Keratinocyte (primary cell): Measurements from ENCODE around the gene CEACAM21. TPM values are rescaled to one million over a fixed set of nuclear protein-coding genes. Genes with fewer than 3 reads are reported as not detected.
A peak's percentile ranks its signal among the peaks of the same experiment; 100 is the strongest.

Experiments used
- DNase-seq: peaks from one replicate; pipeline ENCODE4 v3.0.0-alpha.2; 2011; ENCODE audit warnings: low read depth, missing footprints, low spot score
- FAIRE-seq: peaks from 2 replicates; lab custom pipeline; 2011; peaks lifted over from hg19 to GRCh38; lab: Jason Lieb, UNC
- H2AFZ ChIP-seq: 2 replicates; pipeline ENCODE4 v1.6.0; 2012; ENCODE audit warnings: low read length, control low read depth, inconsistent platforms; ENCODE audit not compliant: control insufficient read depth
- H3K27ac ChIP-seq: 2 replicates; pipeline ENCODE4 v1.5.1; 2011; ENCODE audit warnings: low read length; ENCODE audit not compliant: control insufficient read depth, insufficient read depth
- H3K27me3 ChIP-seq: 3 replicates; pipeline ENCODE4 v1.6.0; 2011; ENCODE audit warnings: low read length; ENCODE audit not compliant: control insufficient read depth, insufficient read depth; ENCODE audit errors: extremely low read depth
- H3K36me3 ChIP-seq, 2 experiments: 2 replicates in 1 of 2; 3 replicates in 1 of 2; pipeline ENCODE4 v1.5.1; 2011; ENCODE audit warnings: low read length in 2 of 2, mild to moderate bottlenecking in 1 of 2; ENCODE audit not compliant: control insufficient read depth in 2 of 2, insufficient read depth in 2 of 2; ENCODE audit errors: extremely low read depth in 1 of 2
- H3K4me1 ChIP-seq: 3 replicates; pipeline ENCODE4 v1.5.1; 2011; ENCODE audit warnings: low read length; ENCODE audit not compliant: control insufficient read depth, insufficient read depth; ENCODE audit errors: extremely low read depth
- H3K4me2 ChIP-seq: 3 replicates; pipeline ENCODE4 v1.6.0; 2011; ENCODE audit warnings: low read depth, low read length; ENCODE audit not compliant: control insufficient read depth, insufficient read depth; ENCODE audit errors: extremely low read depth
- H3K4me3 ChIP-seq, 3 experiments: fragments of 200-600 bp in 1 of 3; sonication (generic) in 1 of 3; 2 replicates in 2 of 3; 3 replicates in 1 of 3; pipeline ENCODE4 v1.5.1; 2011 to 2016; ENCODE audit warnings: low read length in 3 of 3, mild to moderate bottlenecking in 3 of 3, control low read depth in 2 of 3, inconsistent platforms in 1 of 3, low read depth in 1 of 3, mixed read lengths in 1 of 3, mixed run types in 1 of 3, moderate library complexity in 1 of 3; ENCODE audit not compliant: control insufficient read depth in 2 of 3, insufficient read depth in 2 of 3; ENCODE audit errors: extremely low read depth in 1 of 3
- H3K79me2 ChIP-seq: 2 replicates; pipeline ENCODE4 v1.6.0; 2012; ENCODE audit warnings: low read length; ENCODE audit not compliant: control insufficient read depth, insufficient read depth
- H3K9ac ChIP-seq: 3 replicates; pipeline ENCODE4 v1.6.0; 2011; ENCODE audit warnings: low read length; ENCODE audit not compliant: control insufficient read depth, insufficient read depth; ENCODE audit errors: extremely low read depth
- H3K9me1 ChIP-seq: 3 replicates; pipeline ENCODE4 v1.6.0; 2011; ENCODE audit warnings: low read length; ENCODE audit not compliant: control insufficient read depth, insufficient read depth; ENCODE audit errors: extremely low read depth
- H3K9me3 ChIP-seq: 2 replicates; pipeline ENCODE4 v1.5.1; 2012; ENCODE audit warnings: low read depth, low read length; ENCODE audit not compliant: control insufficient read depth
- H4K20me1 ChIP-seq: 3 replicates; pipeline ENCODE4 v1.6.0; 2011; ENCODE audit warnings: low read length; ENCODE audit not compliant: control insufficient read depth, insufficient read depth; ENCODE audit errors: extremely low read depth
- CTCF ChIP-seq, 3 experiments: IDR thresholded peaks in 1 of 3; conservative IDR thresholded peaks in 1 of 3; optimal IDR thresholded peaks in 1 of 3; 2 replicates in 2 of 3; 3 replicates in 1 of 3; pipeline versions ENCODE3 to v1.5.1; 2011; ENCODE audit warnings: low read length in 3 of 3, mild to moderate bottlenecking in 3 of 3, moderate library complexity in 2 of 3, control low read depth in 1 of 3, inconsistent platforms in 1 of 3; ENCODE audit not compliant: insufficient read depth in 2 of 3; ENCODE audit errors: extremely low read depth in 1 of 3
- EZH2 ChIP-seq: IDR thresholded peaks from one replicate; pipeline ENCODE4 v1.6.1; 2012; ENCODE audit warnings: inconsistent platforms, mild to moderate bottlenecking, low read length, moderate library complexity
- dilution Hi-C: fragments of 300-500 bp; cut with MboI; formaldehyde crosslinking; loops from one replicate; pipeline ENCODE4 v1.7.0; 2020; ENCODE audit warnings: low sequenced_read_pairs; ENCODE audit not compliant: extremely low pct_ligation_motif_present
- polyA plus RNA-seq, 5 experiments: library from polyadenylated mRNA; depleted of rRNA in 3 of 5; stranded (reverse) in 3 of 5; stranded (forward) in 1 of 5; unstranded in 1 of 5; fragments of >200 nt; gene quantifications; 1 replicate in 1 of 5; 2 replicates in 3 of 5; 3 replicates in 1 of 5; pipeline versions ENCODE4 v1.2.1 to v1.2.3, GENCODE V29; 2011 to 2012; ENCODE audit warnings: missing spikeins in 2 of 5, low read depth in 1 of 5, low replicate concordance in 1 of 5

CEACAM21 gene
- polyA plus RNA-seq, 1 donor (not counting 4 experiments of a cell fraction or from before 2014, with no cell fraction given) = not detected

GRCh38 chr19:41540041-41540695 is 35.8 kb upstream of the CEACAM21 start:
- H3K27ac ChIP-seq = no peak overlapping the region
- no peaks in the 10 kb centered on the region for H3K4me1 ChIP-seq
- no peak overlapping the region for H3K4me3 ChIP-seq
- no peaks in the 10 kb centered on the region for H3K79me2 ChIP-seq
- no peaks in the 10 kb centered on the region for H3K9me1 ChIP-seq
- H3K9me3 ChIP-seq = no peaks in the 10 kb centered on the region
- no peak overlapping the region for H3K9ac ChIP-seq
- H3K4me2 ChIP-seq = no peak overlapping the region
- no peak for FAIRE-seq
- no peaks in the 10 kb centered on the region for H4K20me1 ChIP-seq
- no peaks in the 10 kb centered on the region for H3K36me3 ChIP-seq
- H3K27me3 ChIP-seq = no peaks in the 10 kb centered on the region
- no peak for DNase-seq
- dilution Hi-C loops = no loop called here
- no peak overlapping the region for H2AFZ ChIP-seq
- no peak for TF ChIP-seq CTCF (optimal IDR thresholded peaks at IDR 0.05 in 1 of 3, IDR thresholded peaks at IDR 0.05 in 1 of 3, conservative IDR thresholded peaks at IDR 0.05 in 1 of 3; ENCODE audit: extremely low read depth in 1 of 3, insufficient read depth in 2 of 3, low read length in 3 of 3)
- no peak for TF ChIP-seq EZH2

GRCh38 chr19:41541990-41542584 is 33.9 kb upstream of the CEACAM21 start:
- no peaks in the 10 kb centered on the region for H3K9me3 ChIP-seq
- no peaks in the 10 kb centered on the region for H3K9me1 ChIP-seq
- peaks cover 6% of the 10 kb centered on the region for H3K27me3 ChIP-seq
- no peak overlapping the region for H3K9ac ChIP-seq
- DNase-seq (no peak), FAIRE-seq (no peak)
- no peak overlapping the region for H2AFZ ChIP-seq
- TF ChIP-seq CTCF (optimal IDR thresholded peaks at IDR 0.05 in 1 of 3, IDR thresholded peaks at IDR 0.05 in 1 of 3, conservative IDR thresholded peaks at IDR 0.05 in 1 of 3; ENCODE audit: extremely low read depth in 1 of 3, insufficient read depth in 2 of 3, low read length in 3 of 3) (peak; percentile 52 to 63 (median 58)), EZH2 (no peak)
- H3K27ac ChIP-seq = no peak overlapping the region
- H3K4me3 ChIP-seq = no peak overlapping the region
- H3K36me3 ChIP-seq = no peaks in the 10 kb centered on the region
- H3K79me2 ChIP-seq = no peaks in the 10 kb centered on the region
- no peaks in the 10 kb centered on the region for H3K4me1 ChIP-seq
- H4K20me1 ChIP-seq = no peaks in the 10 kb centered on the region
- no peak overlapping the region for H3K4me2 ChIP-seq
- dilution Hi-C loops = no loop called here
